Kidney epithelial cell (primary cell): Measurements from ENCODE around the gene COL4A1. TPM values are rescaled to one million over a fixed set of nuclear protein-coding genes. Genes with fewer than 3 reads are reported as not detected.

Experiments
- DNase-seq: peaks from one replicate; pipeline ENCODE4 v3.0.0-alpha.2; 2010; ENCODE audit warnings: low read depth
- H3K27me3 ChIP-seq: 2 replicates; pipeline ENCODE4 v1.6.0; 2011; ENCODE audit warnings: low read length; ENCODE audit not compliant: control insufficient read depth, insufficient read depth
- H3K36me3 ChIP-seq: 2 replicates; pipeline ENCODE4 v1.5.1; 2011; ENCODE audit warnings: low read length; ENCODE audit not compliant: control insufficient read depth, insufficient read depth
- H3K4me3 ChIP-seq: 2 replicates; pipeline ENCODE4 v1.5.1; 2011; ENCODE audit warnings: low read depth, mild to moderate bottlenecking, control low read depth, low read length
- CTCF ChIP-seq: IDR thresholded peaks from 2 replicates; pipeline ENCODE4 v1.5.1; 2011; ENCODE audit warnings: mild to moderate bottlenecking, moderate library complexity, low read length, control low read depth, inconsistent platforms; ENCODE audit not compliant: insufficient read depth, poor library complexity, severe bottlenecking
- total RNA-seq: library from RNA; depleted of rRNA; stranded (reverse); fragments of >200 nt; gene quantifications from 2 replicates; pipeline ENCODE4 v1.2.3, GENCODE V29; 2015

Gene COL4A1
- total RNA-seq, 1 donor from 2014 or later: 1,018 TPM

GRCh38 chr13:110200276-110200870 is 106.6 kb downstream of the COL4A1 start:
- H3K36me3 ChIP-seq: peaks cover 8% of the 10 kb centered on the region
- H3K27me3 ChIP-seq: no peaks in the 10 kb centered on the region
- no peak for TF ChIP-seq CTCF
- no peak overlapping the region for H3K4me3 ChIP-seq
- no peak for DNase-seq

GRCh38 chr13:110199046-110199831 is 107.7 kb downstream of the COL4A1 start:
- H3K36me3 ChIP-seq: peaks cover 7% of the 10 kb centered on the region

GRCh38 chr13:110197471-110197870 is 109.5 kb downstream of the COL4A1 start:
- TF ChIP-seq CTCF: no peak
- Histone ChIP-seq H3K27me3 (no peaks in the 10 kb centered on the region), H3K36me3 (peaks cover 10% of the 10 kb centered on the region), H3K4me3 (no peak overlapping the region)
- DNase-seq: no peak

More at GRCh38 chr13:110199046-110199831, 107.7 kb downstream of the COL4A1 start:
- no peak for TF ChIP-seq CTCF
- Histone ChIP-seq H3K4me3 (no peak overlapping the region), H3K27me3 (no peaks in the 10 kb centered on the region)
- no peak for DNase-seq

- H3K36me3 ChIP-seq: peaks cover 12% of the 10 kb centered on the region
- no peaks in the 10 kb centered on the region for H3K27me3 ChIP-seq
- no peak for TF ChIP-seq CTCF
- DNase-seq: no peak
- no peak overlapping the region for H3K4me3 ChIP-seq
These were observed 109.9 kb downstream of the COL4A1 start for GRCh38 chr13:110197026-110197425.

GRCh38 chr13:110195547-110196485 is 111.1 kb downstream of the COL4A1 start:
- DNase-seq: no peak
- peaks cover 14% of the 10 kb centered on the region for H3K36me3 ChIP-seq
- TF ChIP-seq CTCF: no peak
- no peak overlapping the region for H3K4me3 ChIP-seq
- no peaks in the 10 kb centered on the region for H3K27me3 ChIP-seq
